Natural killer cell (primary cell): ENCODE results near the gene FOXN3. TPM values are rescaled to one million over a fixed set of nuclear protein-coding genes. Genes with fewer than 3 reads are reported as not detected.

ENCODE experiments used
- ATAC-seq, 3 donors: fragments of 150-1000 bp in 2 of 3; fragments of 200-7000 bp in 1 of 3; cut with Tn5 transposase; 1 replicate in 1 of 3; 2 replicates in 2 of 3; pipeline ENCODE4 v1.10.0; 2021; ENCODE audit warnings: mild to moderate bottlenecking in 2 of 3, moderate library complexity in 2 of 3
- DNase-seq, 2 donors: peaks; one replicate each; pipeline versions ENCODE4 v3.0.0 to v3.0.0-alpha.2; 2013 to 2021; ENCODE audit warnings: mixed read lengths in 1 of 2
- H3K27ac ChIP-seq: one replicate; pipeline ENCODE4 v1.5.1; 2013; ENCODE audit warnings: mild to moderate bottlenecking, low read length
- H3K27me3 ChIP-seq: one replicate; pipeline ENCODE4 v1.6.1; 2013; ENCODE audit warnings: low read length; ENCODE audit not compliant: control insufficient read depth, insufficient read depth
- H3K36me3 ChIP-seq: one replicate; pipeline ENCODE4 v1.6.1; 2013; ENCODE audit warnings: low read length; ENCODE audit not compliant: control insufficient read depth, insufficient read depth
- H3K4me1 ChIP-seq: one replicate; pipeline ENCODE4 v1.6.1; 2013; ENCODE audit warnings: low read length; ENCODE audit not compliant: control insufficient read depth, insufficient read depth
- H3K4me3 ChIP-seq: one replicate; pipeline ENCODE4 v1.5.1; 2013; ENCODE audit warnings: low read length
- H3K9me3 ChIP-seq: one replicate; pipeline ENCODE4 v1.6.1; 2013; ENCODE audit warnings: low read length; ENCODE audit not compliant: control insufficient read depth, insufficient read depth
- H3K27ac Mint-ChIP-seq, 2 donors: one replicate each; pipeline ENCODE4 v1.8.0; 2022; ENCODE audit warnings: mild to moderate bottlenecking in 2 of 2, mixed read lengths in 2 of 2, moderate library complexity in 1 of 2
- H3K27me3 Mint-ChIP-seq, 2 donors: one replicate each; pipeline ENCODE4 v1.8.0; 2022; ENCODE audit warnings: low read depth in 2 of 2, mixed read lengths in 2 of 2
- H3K36me3 Mint-ChIP-seq: one replicate; pipeline ENCODE4 v1.8.0; 2022; ENCODE audit warnings: mixed read lengths
- H3K4me1 Mint-ChIP-seq, 2 donors: one replicate each; pipeline ENCODE4 v1.8.0; 2022; ENCODE audit warnings: mixed read lengths in 2 of 2
- H3K4me3 Mint-ChIP-seq: one replicate; pipeline ENCODE4 v1.8.0; 2022; ENCODE audit warnings: mild to moderate bottlenecking, moderate library complexity, mixed read lengths
- H3K9me3 Mint-ChIP-seq, 2 donors: one replicate each; pipeline ENCODE4 v1.8.0; 2022; ENCODE audit warnings: mixed read lengths in 2 of 2
- CTCF ChIP-seq: fragments of 200-600 bp; IDR thresholded peaks from one replicate; pipeline ENCODE4 v1.8.0; 2022; ENCODE audit warnings: antibody characterized with exemption
- WGBS: methylation state at CpG from one replicate; pipeline ENCODE4 v1.1.7; 2013; ENCODE audit warnings: missing lambda C conversion rate; ENCODE audit not compliant: insufficient coverage; 5-methylcytosine and 5-hydroxymethylcytosine counted together
- intact Hi-C: fragments of 100-400 bp; cut with micrococcal nuclease; formaldehyde crosslinking; loops from one replicate; pipeline ENCODE4 v1.14.2; 2022
- total RNA-seq, 4 donors: library from RNA; stranded (reverse); fragments of 120-200 nt in 1 of 4; gene quantifications; one replicate each; pipeline versions ENCODE4 v1.2.3 to v1.2.4, GENCODE V29; 2013 to 2022

FOXN3 gene
- total RNA-seq, 3 donors from 2014 or later (not counting 1 experiment from before 2014, with no cell fraction given): 209 to 216 (median 209) TPM

DNA sequence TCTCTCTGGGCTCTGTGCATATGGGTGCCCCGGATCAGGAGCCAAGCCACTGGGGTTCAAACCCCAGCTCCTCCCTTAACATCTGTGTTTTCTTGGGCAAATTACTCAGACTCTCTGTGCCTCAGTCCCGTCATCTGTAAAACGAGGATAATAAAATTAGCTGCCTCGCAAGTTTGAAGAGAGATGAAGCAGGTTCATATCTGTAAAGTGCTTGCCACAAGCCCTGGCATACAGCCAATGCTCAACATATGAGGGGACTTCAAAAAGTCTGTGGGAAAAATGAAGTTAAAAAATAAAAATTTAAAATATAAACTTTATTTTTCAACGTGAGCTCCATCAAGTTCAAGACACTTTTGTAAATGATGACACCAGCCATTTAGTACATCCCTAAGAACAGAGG is 276.7 kb downstream of the FOXN3 start:
- WGBS: 38% methylated on average over 5 of the region's 5 CpGs
- no peak for ATAC-seq
- no peak overlapping the region for H3K4me3 ChIP-seq

DNA sequence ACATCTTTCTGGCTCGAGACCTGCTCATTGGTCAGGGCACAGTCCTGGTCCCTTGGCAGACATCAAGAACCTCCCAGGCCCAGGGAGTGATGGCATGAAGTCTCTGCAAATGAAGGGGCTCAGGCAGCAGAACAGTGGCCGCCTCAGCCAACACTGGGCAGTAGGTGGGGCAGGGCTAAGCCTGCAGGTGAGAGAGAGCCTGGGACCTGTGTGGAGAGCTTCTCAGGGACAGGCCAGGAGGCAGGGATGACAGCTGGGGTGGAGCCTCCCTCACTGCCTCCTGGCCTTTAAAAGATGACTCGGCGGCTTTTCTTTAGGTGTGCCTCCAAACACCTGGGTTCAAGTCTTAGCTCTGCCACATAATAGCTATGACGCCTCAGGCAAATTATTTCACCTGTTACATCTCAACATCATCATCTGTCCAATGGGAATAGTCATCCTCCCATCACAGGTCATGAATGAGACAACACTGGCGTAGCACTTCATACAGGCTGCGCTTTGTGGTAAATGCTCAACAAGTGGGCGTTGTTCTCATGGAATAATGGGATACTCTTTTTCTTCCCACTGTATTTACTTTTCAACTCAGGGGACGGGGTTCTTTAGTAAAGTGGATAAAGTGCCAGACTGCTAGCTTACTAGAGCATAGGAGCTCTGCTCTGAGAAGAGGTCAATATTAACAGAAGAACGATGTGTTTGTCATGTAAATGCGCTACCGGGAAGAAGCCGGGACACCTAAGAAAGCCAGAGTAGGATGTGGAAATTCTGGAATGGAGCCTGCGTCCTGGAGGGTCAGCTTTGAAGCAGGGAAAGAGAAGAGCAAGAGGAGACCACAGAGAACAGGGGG is 277.4 kb downstream of the FOXN3 start:
- intact Hi-C loops: no loop called here
- no peaks in the 10 kb centered on the region for H3K4me1 Mint-ChIP-seq

More for the DNA sequence above, 276.7 kb downstream of the FOXN3 start:
- Mint-ChIP-seq H3K4me1 (no peaks in the 10 kb centered on the region), H3K27ac (no peak overlapping the region), H3K27me3 (peaks cover 7 to 9% of the 10 kb centered on the region in 2 donors), H3K36me3 (peaks cover 13% of the 10 kb centered on the region), H3K9me3 (peaks cover 3 to 11% of the 10 kb centered on the region in 2 donors), H3K4me3 (no peak overlapping the region)
- H3K4me1 ChIP-seq: no peaks in the 10 kb centered on the region
- TF ChIP-seq CTCF: no peak
- H3K27ac ChIP-seq: no peak overlapping the region
- H3K9me3 ChIP-seq: peaks cover 3% of the 10 kb centered on the region
- no peaks in the 10 kb centered on the region for H3K36me3 ChIP-seq
- intact Hi-C loops: no loop called here
- peak in 1 of 2 donors; percentile 19 for DNase-seq
- H3K27me3 ChIP-seq: no peaks in the 10 kb centered on the region

DNA sequence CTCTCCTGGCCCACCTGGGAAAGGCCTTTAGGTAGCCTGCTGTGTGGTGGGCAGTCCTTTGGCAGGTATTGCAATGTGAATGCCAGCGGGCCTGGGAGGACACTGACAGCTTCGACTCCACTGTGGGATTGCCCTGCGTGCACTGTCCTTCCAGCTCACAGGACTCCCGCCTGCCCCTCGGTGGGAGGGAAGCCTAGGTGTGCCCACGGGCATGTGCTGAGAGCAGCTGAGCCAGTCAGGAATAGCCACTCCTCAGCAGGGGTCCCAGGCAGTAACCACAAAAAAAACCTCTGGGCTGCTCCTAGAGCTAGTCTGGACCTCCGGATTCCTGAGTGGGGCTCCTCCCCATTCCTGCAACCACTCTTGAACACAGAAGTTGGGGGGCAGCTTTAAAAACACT is 278.2 kb downstream of the FOXN3 start:
- no peak for TF ChIP-seq CTCF
- ATAC-seq (no peak), DNase-seq (no peak)
- H3K9me3 Mint-ChIP-seq: peaks cover 3 to 11% of the 10 kb centered on the region in 2 donors
- H3K4me1 Mint-ChIP-seq: no peaks in the 10 kb centered on the region
- no peak overlapping the region for H3K27ac Mint-ChIP-seq
- H3K36me3 Mint-ChIP-seq: peaks cover 17% of the 10 kb centered on the region
- H3K4me3 Mint-ChIP-seq: no peak overlapping the region
- Histone ChIP-seq H3K36me3 (no peaks in the 10 kb centered on the region), H3K27ac (no peak overlapping the region), H3K4me3 (no peak overlapping the region), H3K9me3 (peaks cover 4% of the 10 kb centered on the region), H3K27me3 (no peaks in the 10 kb centered on the region), H3K4me1 (no peaks in the 10 kb centered on the region)
- intact Hi-C loops: no loop called here
- WGBS: 92% methylated on average over 7 of the region's 7 CpGs
- H3K27me3 Mint-ChIP-seq: peaks cover 7% of the 10 kb centered on the region in 2 donors

More for the DNA sequence above, 277.4 kb downstream of the FOXN3 start:
- Mint-ChIP-seq H3K27ac (no peak overlapping the region), H3K4me3 (no peak overlapping the region), H3K27me3 (peaks cover 7% of the 10 kb centered on the region in 2 donors), H3K36me3 (peaks cover 17% of the 10 kb centered on the region), H3K9me3 (peaks cover 3 to 11% of the 10 kb centered on the region in 2 donors)
- no peaks in the 10 kb centered on the region for H3K36me3 ChIP-seq
- H3K4me3 ChIP-seq: no peak overlapping the region
- no peaks in the 10 kb centered on the region for H3K4me1 ChIP-seq
- no peak for ATAC-seq
- 90% methylated on average over 14 of the region's 14 CpGs for WGBS
- H3K27ac ChIP-seq: no peak overlapping the region
- no peak for TF ChIP-seq CTCF
- DNase-seq: no peak
- peaks cover 4% of the 10 kb centered on the region for H3K9me3 ChIP-seq
- no peaks in the 10 kb centered on the region for H3K27me3 ChIP-seq
